GM19438 (cell line): ENCODE measurements around the gene SENP2.
"Not testable (repeated sequence)": the region's sequence is repeated elsewhere in the genome, so short reads cannot be mapped to it uniquely, and the experiment has no call there.

ENCODE experiments used
- ATAC-seq: cut with Tn5 transposase; IDR thresholded peaks from one replicate; pipeline ENCODE4 v1.9.1; 2021; ENCODE audit warnings: low read depth; ENCODE audit not compliant: unreplicated experiment

SENP2 gene

DNA sequence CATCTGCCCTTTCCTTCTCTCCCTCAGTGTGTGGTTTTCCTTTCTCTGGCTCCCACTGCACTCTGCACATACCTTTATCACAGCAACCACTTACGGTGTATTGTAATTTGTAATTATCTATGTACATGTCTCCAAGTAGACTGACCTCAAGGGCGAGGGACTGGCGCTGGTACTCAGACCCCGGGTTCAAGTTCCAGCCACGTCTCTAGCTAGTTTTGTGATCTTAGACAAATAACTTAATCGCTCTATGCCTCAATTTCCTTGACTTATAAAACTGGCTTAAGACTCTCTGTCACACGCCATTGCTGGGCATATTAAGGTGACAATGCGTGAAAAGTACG is 607 bp upstream of the SENP2 start:
- no peak for ATAC-seq

DNA sequence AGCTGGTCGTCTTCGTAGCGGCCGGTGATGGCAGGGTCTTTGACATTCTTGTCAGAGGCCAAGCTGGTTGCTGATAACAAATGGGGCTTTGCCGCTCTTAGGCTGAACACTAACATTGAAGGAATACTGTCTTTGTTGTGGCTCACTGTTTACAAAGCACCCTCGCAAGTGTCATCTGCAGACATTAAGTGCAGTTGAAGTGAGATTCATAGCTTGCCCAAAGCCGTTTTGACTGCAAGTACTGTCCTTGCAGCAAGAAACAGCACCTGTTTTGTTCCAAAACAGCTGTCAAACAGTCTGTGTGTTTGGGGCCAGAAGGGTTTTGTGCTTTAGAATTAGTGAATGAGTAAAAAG is 568 bp downstream of the SENP2 start:
- no peak for ATAC-seq

DNA sequence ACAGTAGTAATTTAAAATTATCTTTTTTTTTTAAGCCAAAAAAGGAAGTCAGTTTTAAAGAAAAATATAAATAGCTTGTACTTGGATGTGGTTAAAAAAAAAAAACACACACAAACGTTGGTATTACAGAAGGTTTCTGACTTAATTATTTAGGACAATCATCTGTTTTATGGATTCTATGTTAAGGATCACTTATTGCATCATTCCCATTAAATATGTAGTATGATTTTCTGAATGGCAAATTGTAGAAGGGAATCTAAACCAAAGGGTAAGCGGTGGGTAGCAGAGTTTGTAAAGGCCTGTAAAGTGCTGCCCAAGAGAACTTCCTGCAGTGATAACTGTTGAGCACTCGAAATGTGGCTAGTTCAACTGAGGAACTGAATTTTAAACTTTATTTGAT is 8.0 kb downstream of the SENP2 start:
- ATAC-seq = no peak

DNA sequence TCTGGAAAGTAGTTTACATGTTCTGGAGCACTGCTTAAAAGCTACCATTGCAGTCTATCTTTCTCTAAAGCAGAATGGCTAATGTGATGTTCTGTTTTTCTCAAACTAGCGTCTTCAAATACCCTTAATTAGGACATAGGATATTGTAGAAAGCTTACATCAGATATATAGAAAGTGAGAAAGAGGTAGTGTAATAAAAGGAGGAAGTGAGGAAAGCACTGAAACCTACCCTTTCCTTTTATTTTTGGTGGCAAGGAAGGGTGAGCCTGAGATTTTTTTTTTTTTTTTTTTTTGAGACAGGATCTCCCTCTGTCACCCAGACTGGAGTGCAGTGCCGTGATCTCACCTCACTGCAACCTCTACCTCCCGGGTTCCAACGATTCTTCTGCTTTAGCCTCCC is 9.4 kb downstream of the SENP2 start:
- peak; percentile 66 for ATAC-seq

DNA sequence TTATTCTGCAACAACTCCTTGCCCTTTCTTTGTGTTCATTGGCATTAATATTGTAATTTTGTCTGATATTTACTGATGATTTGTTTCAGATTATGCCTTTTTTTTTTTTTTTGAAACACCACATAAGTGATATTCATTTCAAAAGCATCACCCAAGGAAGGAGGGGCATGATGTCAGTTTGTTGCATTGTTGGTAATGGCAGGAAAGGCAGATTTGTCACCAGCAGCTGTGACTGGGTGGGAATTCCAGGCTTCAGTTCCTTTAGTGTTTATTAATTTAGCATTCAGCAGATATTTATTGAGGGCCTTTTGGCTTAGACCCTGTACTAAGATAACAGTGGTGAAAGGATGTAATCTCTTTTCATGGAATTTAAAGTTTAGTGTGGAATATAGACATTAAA is 19.5 kb downstream of the SENP2 start:
- ATAC-seq = no peak

DNA sequence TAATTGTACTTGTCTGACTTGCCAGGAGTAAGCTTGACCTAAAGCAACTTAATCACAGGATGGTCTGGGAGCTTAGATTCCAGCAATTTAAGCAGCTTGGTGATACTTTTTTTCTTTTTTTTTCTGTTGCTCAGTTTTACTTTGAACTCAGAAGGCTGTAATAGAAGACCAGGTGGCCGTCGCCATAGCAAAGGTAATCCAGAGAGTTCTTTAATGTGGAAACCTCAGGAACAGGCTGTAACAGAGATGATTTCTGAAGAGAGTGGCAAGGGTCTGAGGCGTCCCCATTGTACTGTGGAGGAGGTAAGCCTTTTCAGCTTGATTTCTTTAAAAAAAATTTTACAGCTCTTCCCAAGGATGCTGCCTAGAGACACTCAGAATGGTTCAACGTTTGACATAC is 20.1 kb downstream of the SENP2 start:
- ATAC-seq = no peak

DNA sequence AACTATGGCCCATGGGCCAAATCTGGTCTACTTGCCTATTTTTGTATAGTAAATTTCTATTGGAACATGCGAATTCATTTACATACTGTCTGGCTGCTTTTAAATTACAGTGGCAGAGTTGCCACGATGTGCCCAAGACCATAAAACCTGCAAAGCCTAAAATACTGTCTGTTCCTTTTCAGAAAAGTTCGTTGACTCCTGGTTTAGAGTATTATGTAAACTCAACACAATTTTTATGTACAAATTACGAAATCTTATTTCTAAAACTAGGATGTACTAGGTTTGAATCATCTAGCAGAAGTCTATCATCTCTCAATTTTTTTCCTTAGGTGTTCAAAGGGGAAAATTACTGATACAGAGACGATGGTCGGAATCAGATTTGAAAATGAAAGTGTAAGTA is 26.9 kb downstream of the SENP2 start:
- ATAC-seq = no peak

DNA sequence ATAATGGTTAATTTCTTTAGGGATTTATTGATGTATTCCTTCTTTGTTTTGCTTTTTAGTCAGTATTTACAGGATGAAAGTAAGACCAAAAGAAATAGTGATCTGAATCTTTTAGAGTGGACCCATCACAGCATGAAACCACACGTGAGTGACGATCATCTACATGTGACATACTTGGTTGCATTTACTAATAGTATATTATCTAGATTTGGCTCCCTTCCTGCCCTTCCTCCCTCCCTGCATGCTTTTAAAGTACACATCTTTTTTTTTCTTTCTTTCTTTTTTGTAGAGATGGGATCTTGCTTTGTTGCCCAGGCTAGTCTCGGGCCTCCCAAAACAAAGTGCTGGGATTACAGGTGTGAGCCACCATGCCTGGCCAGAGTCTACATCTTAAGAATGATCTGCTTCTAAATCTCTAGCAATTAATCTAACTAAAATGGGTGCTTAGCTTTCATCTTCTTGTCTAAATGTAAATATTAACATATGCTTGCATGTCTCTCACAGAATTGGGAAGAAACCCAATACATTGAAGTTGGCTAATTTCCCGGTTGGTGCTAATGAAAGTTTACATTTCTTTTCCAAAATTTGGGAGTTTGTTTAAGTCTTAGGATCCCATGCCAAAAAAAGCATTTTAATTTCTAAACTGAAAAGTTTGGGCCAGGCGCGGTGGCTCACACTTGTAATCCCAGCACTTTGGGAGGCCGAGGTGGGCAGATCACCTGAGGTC is 38.0 kb downstream of the SENP2 start:
- ATAC-seq = no peak

DNA sequence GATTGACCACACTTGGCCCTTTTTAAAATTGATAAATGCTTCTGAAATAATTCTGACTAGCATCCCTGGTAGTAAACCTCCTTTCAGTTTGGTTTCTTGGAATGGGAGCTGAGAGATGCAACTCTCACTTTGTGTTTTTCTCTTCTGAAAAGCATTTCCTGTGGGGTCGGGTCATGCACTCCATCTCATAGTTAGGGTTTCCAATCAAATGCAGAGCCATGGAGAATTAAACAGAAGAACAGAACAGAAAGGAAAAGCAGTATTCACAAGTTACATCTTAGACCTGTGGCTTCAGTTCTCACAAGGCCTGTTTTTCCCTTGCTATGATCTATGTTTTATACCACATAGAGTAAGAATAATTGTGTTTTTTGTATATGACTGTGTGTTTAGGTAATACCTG is 39.7 kb downstream of the SENP2 start:
- ATAC-seq = no peak

DNA sequence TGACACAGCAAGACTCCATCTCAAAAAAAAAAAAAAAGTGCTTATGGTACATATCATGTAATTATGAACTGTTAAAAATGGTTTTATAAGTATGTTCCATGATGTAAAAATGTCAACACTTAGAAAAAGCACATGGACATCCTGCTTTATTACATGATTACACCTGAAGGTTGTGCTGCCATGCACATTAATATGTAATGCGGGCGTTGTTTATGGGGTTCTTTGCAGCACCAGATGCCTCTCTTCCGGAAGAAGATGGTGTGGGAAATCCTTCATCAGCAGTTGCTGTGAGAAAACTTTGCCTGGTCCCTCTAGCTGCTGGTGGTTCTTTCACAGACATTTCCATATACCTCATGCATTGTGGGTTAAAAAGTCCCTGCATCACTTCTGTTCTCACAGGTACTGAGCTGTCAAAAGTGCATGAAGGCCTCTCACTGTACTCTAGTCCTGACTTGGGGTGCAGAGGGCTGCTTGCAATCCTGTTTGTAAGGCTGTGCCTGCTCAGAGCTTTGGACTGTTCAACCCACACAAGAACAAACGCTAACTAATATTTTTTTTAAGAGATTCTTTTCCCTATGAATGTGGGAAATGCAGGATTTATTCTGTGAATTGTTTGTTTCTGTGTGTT is 43.6 kb downstream of the SENP2 start:
- ATAC-seq = no peak

DNA sequence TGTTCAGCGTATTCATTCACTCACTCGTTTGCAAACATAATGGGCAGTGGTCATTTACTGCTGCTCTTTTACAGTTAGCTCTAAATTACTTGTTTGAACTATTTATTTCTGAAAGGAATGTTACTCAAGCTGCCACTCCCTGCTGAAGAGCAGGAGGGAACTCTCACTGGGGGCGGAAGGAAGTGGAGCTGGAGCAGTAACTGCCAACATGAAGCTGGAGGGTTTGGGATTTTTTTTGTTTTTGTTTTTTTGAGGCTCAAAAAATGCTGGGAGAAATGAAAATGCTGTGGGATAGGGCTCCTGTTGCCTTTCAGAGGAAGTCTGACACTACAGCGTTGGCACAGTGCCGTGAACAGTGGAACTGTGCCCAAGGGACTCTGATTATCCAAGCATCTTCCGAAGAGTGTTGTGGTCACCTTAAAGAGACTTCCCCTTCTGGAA is 44.1 kb downstream of the SENP2 start:
- no peak for ATAC-seq

DNA sequence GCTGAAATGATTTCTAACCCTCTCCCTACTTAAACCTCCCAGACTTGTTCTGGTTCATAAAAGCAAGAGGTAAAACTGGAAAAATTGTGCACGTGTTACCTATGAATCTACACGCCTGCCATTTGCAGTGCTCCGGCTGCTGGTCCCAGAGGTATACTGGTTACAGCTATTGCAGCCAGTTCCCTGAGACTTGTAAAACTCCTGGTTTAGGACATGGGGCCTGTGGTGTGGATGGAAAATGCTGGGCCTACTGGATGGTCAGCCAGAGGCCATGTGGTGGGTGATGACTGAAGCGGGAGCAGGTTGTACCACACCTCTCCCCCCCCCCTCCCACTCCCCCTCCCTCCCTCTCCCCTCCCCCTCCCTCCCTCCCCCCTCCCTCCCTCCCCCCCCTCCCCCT is 45.0 kb downstream of the SENP2 start:
- no peak for ATAC-seq

DNA sequence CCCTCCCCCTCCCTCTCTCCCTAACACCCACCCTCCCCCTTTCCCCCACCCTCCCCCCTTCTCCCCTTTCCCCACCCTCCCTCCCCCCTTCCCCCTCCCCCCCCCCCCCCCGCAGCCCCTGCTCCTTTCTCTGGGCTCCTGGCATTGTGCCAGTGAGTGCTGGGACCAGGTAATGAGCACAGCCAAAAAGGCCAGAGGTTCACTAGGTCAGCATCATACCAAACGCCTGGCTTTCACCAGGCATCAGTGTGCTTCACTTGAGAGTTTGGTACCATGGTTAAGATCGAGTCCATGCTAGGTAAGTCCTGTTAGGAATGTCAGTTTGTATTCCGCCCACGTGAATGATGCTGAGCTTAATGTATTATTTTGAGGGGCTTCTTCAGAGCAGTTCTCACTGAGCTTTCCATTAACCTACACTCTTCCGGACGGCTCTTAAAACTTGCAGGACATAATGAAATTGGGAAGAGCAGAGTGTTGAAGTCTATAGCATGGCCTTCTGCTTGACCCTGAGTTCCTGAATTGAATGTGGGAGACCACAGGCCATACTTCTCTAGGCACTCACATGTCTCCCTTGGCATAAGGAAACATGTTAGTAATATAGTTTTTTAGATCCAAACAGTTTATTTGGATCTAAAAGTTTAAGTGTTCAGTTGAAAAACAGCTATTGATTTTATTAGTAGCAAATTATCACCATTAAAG is 45.6 kb downstream of the SENP2 start:
- no peak for ATAC-seq

DNA sequence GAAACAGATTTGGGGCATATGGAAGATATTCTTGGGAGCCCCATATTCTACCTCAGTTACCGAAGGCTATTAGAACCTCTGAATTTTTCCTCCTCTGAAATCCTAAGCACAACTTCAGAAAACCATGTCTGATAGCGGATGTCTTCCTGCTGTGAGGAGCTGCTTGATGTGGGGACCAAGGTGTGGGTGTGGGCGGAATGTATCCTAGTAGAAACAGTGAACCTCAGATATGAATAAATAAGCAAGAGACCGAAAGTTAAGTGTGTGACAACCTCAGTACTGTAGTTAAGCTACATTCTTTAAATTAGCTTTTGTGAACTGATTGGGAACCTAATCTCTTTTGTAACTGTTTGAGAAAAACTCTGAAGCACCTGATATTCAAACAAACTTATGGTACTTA is 46.9 kb downstream of the SENP2 start:
- no peak for ATAC-seq

DNA sequence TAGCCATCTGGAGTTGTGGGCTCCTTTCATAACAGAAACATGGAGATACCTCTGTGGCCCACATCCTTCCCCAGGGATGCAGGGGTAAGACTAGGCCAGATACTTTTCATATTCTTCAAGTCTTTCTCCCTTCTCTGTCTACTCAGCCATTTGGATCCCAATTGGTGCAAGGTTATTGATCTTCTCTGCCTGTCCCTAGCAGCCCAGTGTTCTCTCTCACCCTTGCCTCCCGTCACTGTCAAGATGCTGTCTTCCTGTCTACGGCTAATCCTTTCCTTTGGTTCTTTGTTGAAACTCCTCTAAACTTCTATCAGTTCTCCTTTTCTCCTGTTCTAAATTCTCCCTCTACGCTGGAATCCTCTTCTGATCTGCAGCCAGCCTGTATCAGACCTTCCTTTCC is 51.3 kb downstream of the SENP2 start:
- no peak for ATAC-seq

DNA sequence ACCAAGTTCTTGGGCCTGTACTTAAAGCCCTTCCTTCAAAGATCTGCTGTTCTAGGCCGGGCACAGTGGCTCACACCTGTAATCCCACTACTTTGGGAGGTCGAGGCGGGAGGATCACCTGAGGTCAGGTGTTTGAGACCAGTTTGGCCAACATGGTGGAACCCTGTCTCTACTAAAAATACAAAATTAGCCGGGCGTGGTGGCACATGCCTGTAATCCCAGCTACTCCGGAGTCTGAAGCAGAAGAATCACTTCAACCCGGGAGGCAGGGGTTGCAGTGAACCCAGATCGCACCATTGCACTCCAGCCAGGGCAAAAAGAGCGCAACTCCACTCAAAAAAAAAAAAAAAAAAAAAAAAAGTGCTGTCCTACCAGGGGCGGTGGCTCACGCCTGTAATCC is 52.6 kb downstream of the SENP2 start:
- ATAC-seq = not testable (repeated sequence)

DNA sequence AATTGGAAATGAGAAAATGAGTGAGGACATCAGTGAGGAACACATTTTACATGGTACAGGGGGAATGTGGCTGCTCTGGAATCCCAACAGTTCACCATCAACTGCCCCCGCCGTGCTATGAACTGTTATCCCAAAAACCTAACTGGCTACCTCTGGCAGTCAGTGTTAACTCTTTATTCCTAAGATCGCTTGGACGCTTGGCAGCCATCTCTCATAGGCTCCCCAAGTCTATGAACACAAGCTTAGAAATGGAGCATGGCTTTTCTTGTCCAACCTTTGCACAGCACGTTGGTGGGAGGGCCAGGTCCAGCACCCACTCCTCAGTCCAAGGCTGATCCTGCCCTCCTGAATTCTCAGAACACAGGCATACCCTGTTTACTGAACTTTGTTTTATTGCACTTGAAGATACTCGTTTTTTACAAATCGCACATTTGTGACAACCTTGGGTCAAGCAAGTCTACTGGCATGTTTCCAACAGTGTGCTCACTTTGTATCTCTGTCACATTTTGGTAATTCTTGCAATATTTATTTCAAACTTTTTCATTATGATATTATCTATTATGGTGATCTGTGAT is 53.6 kb downstream of the SENP2 start:
- ATAC-seq = no peak

DNA sequence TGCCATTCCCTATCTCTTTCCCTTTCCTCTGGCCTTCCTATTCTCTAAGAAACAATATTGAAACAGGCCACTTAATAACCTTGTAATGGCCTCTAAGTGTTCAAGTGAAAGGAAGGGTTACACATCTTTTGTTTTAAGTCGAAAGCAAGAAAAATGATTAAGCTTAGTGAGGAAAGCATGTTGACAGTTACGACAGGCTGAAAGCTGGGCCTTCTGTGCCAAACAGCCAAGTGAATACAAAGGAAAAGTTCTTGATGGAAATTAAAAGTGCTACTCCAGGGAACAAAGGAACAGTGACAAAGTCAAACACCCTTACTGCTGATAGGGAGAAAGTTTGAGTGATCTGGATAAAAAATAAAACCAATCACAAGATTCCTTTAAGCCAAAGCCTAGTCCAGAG is 54.2 kb downstream of the SENP2 start:
- no peak for ATAC-seq

DNA sequence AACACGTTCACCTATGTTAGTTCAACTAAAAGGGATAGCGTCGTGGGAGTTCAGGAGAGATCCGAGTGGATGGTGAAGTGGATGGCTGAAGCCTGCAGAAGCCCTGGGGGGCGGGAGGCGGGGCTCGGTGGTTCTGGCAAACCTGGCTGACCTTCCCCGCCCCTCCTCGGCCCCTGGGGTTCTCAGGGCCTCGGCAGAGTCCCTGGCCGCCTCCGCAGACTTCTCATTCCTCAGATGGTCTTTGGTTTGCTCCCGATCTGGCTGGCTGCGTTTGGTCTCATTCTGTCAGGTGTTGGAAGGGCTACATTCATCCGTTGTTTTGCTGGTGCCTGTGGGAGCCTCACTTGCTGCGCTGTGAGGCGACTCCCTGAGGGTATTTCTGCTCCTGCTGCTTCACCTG is 59.1 kb downstream of the SENP2 start:
- not testable (repeated sequence) for ATAC-seq

DNA sequence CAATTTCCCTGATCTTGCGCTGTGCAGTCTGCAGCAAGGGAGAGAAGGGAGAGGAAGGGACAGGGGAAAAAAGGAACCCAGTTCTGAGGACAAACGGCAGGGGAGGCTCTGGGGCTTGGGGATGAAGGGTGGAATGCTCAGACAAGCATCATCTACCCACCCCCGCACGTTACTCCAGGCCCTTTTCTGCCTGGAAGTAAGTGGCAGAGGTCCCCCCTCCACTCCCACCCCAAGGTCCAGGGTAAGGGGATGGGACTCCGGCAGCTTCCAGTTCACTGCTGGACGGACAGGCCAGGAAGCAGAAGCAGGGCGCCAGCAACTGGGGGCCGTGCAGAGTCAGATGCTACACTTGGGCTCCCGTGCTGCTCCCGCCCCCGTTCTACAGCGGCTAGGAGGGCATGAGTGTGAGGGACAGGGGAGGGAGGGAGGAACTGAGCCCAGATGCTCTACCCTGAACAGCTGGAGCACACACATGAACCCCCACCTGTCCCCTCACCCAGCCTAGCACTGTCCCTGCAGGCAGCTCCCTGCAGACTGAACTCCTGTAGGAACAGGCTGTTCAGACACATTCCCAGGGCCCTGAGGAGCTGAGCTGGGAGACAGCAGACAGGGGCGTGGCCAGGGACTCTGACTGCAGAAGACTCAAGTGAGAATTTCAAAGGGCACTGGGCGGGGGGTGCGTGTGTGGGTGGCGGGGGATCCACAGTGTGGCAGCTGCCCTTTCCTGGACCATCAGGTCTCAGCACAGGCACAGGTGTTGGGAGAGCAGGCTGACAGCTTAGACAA is 59.7 kb downstream of the SENP2 start:
- no peak for ATAC-seq
